Parathyroid adenoma (tissue), 2 donors: ENCODE measurements around the gene NISCH.

ENCODE experiments used
- H2AFZ ChIP-seq: fragments of 300-600 bp; sonication (generic); one replicate; pipeline ENCODE4 v1.7.0; 2017; ENCODE audit warnings: antibody characterized with exemption, mild to moderate bottlenecking
- H3K27ac ChIP-seq: fragments of 300-600 bp; sonication (generic); one replicate; pipeline ENCODE4 v1.7.0; 2017
- H3K27me3 ChIP-seq: fragments of 300-600 bp; sonication (generic); one replicate; pipeline ENCODE4 v1.7.0; 2017; ENCODE audit warnings: low read length; ENCODE audit not compliant: control insufficient read depth, insufficient read depth
- H3K36me3 ChIP-seq: fragments of 300-600 bp; sonication (generic); one replicate; pipeline ENCODE4 v1.7.0; 2017; ENCODE audit warnings: low read length; ENCODE audit not compliant: control insufficient read depth, insufficient read depth
- H3K4me1 ChIP-seq: fragments of 300-600 bp; sonication (generic); one replicate; pipeline ENCODE4 v1.7.0; 2017; ENCODE audit warnings: control low read depth
- H3K4me2 ChIP-seq: fragments of 300-600 bp; sonication (generic); one replicate; pipeline ENCODE4 v1.7.0; 2017; ENCODE audit warnings: low read length
- H3K4me3 ChIP-seq: fragments of 300-600 bp; sonication (generic); one replicate; pipeline ENCODE4 v1.7.0; 2017; ENCODE audit warnings: low read depth, low read length
- H3K79me2 ChIP-seq: fragments of 300-600 bp; sonication (generic); one replicate; pipeline ENCODE4 v1.7.0; 2017; ENCODE audit warnings: control low read depth
- H3K9ac ChIP-seq: fragments of 300-600 bp; sonication (generic); one replicate; pipeline ENCODE4 v1.7.0; 2017; ENCODE audit warnings: mild to moderate bottlenecking
- H3K9me3 ChIP-seq: fragments of 300-600 bp; sonication (generic); one replicate; pipeline ENCODE4 v1.7.0; 2017; ENCODE audit warnings: low read length; ENCODE audit not compliant: control insufficient read depth
- TF ChIP-seq, protein P1 (sequence below): fragments of 300-600 bp; sonication (generic); IDR thresholded peaks from one replicate; pipeline ENCODE4 v1.7.0; 2017; ENCODE audit warnings: antibody characterized with exemption, mild to moderate bottlenecking
- donor health status: primary hyperparathyroidism.

Gene NISCH

DNA sequence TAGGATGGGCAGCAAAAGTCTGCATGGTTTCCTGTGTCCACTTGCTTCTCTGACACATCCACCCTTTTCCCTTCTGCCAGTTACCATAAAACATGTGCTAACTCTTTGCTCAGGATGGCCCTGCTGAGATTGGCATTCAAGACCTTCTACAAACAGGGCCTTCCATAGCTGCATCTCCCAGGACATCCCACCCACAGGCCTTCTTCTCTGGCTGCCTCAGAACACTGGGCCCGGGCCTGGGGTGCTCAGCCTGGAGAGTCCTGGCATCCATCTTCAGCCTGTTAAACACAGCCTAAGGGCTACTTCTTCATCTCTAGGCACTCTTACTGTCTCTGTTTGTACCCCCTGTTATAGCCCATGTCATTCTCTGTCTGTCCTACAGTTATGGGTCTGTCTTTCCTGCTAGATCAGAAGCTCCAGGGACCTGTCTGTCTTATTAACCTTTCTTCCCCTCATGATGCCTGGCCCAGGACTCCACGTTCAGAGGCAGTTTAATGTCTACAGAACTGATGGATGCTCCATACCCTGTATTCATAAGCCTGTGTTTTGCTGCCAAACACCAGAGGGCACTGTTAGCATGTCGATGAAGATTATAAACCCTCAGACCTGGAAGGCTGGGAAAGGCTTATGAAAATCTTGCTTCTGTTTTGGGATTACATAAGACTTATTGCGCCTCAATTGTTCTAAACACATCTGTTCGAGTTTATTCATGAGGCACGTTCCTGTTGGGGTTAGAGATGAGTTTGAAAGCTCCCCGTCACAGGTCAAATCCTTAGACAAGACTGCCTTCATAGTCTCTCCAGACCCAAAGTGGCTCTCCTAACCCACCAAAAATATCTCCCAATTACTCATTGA is 27.0 kb upstream of the NISCH start:
- Histone ChIP-seq H3K9ac (no peak overlapping the region), H3K4me1 (no peaks in the 10 kb centered on the region), H3K4me3 (no peak overlapping the region), H2AFZ (no peak overlapping the region), H3K9me3 (no peaks in the 10 kb centered on the region), H3K36me3 (no peaks in the 10 kb centered on the region), H3K27me3 (no peaks in the 10 kb centered on the region), H3K79me2 (no peaks in the 10 kb centered on the region), H3K4me2 (no peak overlapping the region), H3K27ac (no peak overlapping the region)
- TF ChIP-seq, protein P1, sequence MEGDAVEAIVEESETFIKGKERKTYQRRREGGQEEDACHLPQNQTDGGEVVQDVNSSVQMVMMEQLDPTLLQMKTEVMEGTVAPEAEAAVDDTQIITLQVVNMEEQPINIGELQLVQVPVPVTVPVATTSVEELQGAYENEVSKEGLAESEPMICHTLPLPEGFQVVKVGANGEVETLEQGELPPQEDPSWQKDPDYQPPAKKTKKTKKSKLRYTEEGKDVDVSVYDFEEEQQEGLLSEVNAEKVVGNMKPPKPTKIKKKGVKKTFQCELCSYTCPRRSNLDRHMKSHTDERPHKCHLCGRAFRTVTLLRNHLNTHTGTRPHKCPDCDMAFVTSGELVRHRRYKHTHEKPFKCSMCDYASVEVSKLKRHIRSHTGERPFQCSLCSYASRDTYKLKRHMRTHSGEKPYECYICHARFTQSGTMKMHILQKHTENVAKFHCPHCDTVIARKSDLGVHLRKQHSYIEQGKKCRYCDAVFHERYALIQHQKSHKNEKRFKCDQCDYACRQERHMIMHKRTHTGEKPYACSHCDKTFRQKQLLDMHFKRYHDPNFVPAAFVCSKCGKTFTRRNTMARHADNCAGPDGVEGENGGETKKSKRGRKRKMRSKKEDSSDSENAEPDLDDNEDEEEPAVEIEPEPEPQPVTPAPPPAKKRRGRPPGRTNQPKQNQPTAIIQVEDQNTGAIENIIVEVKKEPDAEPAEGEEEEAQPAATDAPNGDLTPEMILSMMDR, result peak; percentile 77

DNA sequence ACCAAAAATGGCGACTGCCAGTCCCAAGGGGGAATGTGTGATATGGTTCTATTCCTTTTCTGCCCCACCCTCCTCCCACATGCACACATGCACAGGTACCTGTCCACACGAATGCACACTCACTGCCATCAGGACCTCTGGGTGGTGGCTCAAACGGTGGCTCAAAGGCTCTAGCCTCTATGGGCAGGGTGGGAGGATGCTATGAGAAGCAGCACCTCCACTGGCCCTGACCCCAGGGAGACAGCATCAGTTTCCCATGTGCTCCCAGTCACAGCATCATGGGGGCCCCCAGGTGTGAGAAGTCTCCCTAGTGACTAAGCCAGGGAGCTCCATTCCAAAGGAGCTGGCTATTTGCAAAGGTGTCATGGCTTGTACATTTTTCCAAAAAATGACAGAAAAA is 26.4 kb upstream of the NISCH start:
- Histone ChIP-seq H3K4me2 (no peak overlapping the region), H3K27me3 (no peaks in the 10 kb centered on the region), H3K79me2 (no peaks in the 10 kb centered on the region), H3K9me3 (no peaks in the 10 kb centered on the region), H3K4me3 (no peak overlapping the region), H3K36me3 (no peaks in the 10 kb centered on the region), H3K4me1 (no peaks in the 10 kb centered on the region), H3K27ac (no peak overlapping the region), H3K9ac (no peak overlapping the region), H2AFZ (no peak overlapping the region)
- TF ChIP-seq, protein P1, result no peak

DNA sequence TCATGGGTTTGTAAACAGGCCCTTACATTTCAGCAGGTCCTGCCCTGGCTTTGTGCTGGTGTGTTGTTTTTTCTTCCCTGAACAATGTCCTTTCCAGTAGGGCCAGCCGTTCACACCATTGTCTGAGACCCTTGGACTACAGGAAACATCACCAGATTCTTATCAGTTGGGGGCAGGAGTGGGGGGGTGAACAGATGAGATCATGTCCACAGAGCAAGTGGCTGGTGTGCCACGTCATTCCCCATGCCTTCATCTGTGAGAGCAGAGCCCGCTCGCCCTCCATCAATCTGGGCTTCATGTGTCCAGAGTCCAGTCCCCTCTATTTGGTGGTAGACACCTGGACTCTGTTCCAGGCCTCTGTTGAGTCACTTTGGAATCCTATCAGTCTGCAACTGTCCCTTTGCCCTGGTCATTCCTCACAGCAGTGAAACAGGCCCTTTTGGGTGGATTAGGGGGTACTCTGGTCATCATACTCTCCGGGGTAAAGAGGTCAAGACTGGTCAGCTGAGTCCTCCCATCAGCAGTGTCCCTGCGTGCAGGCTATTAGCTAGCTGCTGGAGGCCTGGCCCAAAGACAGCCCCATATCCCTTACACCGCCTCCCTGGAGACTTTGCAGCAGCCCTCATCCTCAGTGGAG is 25.5 kb upstream of the NISCH start:
- Histone ChIP-seq H3K4me2 (no peak overlapping the region), H3K27me3 (no peaks in the 10 kb centered on the region), H3K9me3 (no peaks in the 10 kb centered on the region), H3K79me2 (no peaks in the 10 kb centered on the region), H3K4me3 (no peak overlapping the region), H3K4me1 (no peaks in the 10 kb centered on the region), H3K9ac (no peak overlapping the region), H2AFZ (no peak overlapping the region), H3K36me3 (no peaks in the 10 kb centered on the region), H3K27ac (no peak overlapping the region)
- TF ChIP-seq, protein P1, result no peak

GRCh38 chr3:52430416-52430810 is 25.0 kb upstream of the NISCH start:
- H3K27ac ChIP-seq, result no peak overlapping the region
- no peak overlapping the region for H2AFZ ChIP-seq
- H3K4me1 ChIP-seq, result no peaks in the 10 kb centered on the region
- no peak overlapping the region for H3K4me3 ChIP-seq
- no peaks in the 10 kb centered on the region for H3K79me2 ChIP-seq
- H3K9me3 ChIP-seq, result no peaks in the 10 kb centered on the region
- H3K4me2 ChIP-seq, result no peak overlapping the region
- no peak overlapping the region for H3K9ac ChIP-seq
- no peaks in the 10 kb centered on the region for H3K36me3 ChIP-seq
- H3K27me3 ChIP-seq, result no peaks in the 10 kb centered on the region
- TF ChIP-seq, protein P1, result no peak
